Fibroblast of lung (primary cell): ENCODE results near the gene GATA1. TPM values are rescaled to one million over a fixed set of nuclear protein-coding genes. Genes with fewer than 3 reads are reported as not detected.
A peak's percentile ranks its signal among the peaks of the same experiment; 100 is the strongest.

Experiments used
- DNase-seq, 2 donors: peaks; one replicate each; pipeline versions ENCODE4 v3.0.0 to v3.0.0-alpha.2; 2010; ENCODE audit warnings: low read depth in 2 of 2
- H2AFZ ChIP-seq: 2 replicates; pipeline ENCODE4 v1.5.1; 2012; ENCODE audit warnings: low read length, control low read depth, inconsistent platforms
- H3K27ac ChIP-seq: 2 replicates; pipeline ENCODE4 v1.5.1; 2011; ENCODE audit warnings: low read length, control low read depth; ENCODE audit not compliant: insufficient read depth
- H3K27me3 ChIP-seq: 2 replicates; pipeline ENCODE4 v1.5.1; 2011; ENCODE audit warnings: mild to moderate bottlenecking, low read length; ENCODE audit not compliant: control insufficient read depth, insufficient read depth
- H3K36me3 ChIP-seq: 2 replicates; pipeline ENCODE4 v1.5.1; 2011; ENCODE audit warnings: low read length; ENCODE audit not compliant: control insufficient read depth, insufficient read depth
- H3K4me1 ChIP-seq: 2 replicates; pipeline ENCODE4 v1.5.1; 2011; ENCODE audit warnings: low read length; ENCODE audit not compliant: control insufficient read depth, insufficient read depth; ENCODE audit errors: extremely low read depth
- H3K4me2 ChIP-seq: 2 replicates; pipeline ENCODE4 v1.5.1; 2011; ENCODE audit warnings: low read length, control low read depth; ENCODE audit not compliant: insufficient read depth; ENCODE audit errors: extremely low read depth
- H3K4me3 ChIP-seq, 4 experiments: fragments of 200-600 bp in 1 of 4; sonication (generic) in 1 of 4; replicated peaks in 1 of 4; 2 replicates each; pipeline ENCODE4 v1.5.1; 2011 to 2016; ENCODE audit warnings: low read length in 4 of 4, low read depth in 3 of 4, mild to moderate bottlenecking in 3 of 4, control low read depth in 2 of 4, inconsistent platforms in 1 of 4, mixed read lengths in 1 of 4; ENCODE audit not compliant: insufficient read depth in 1 of 4; ENCODE audit errors: control extremely low read depth in 1 of 4
- H3K79me2 ChIP-seq: 2 replicates; pipeline ENCODE4 v1.5.1; 2012; ENCODE audit warnings: mild to moderate bottlenecking, low read length, inconsistent platforms; ENCODE audit not compliant: control insufficient read depth, insufficient read depth
- H3K9ac ChIP-seq: 2 replicates; pipeline ENCODE4 v1.5.1; 2011; ENCODE audit warnings: mild to moderate bottlenecking, low read length, control low read depth; ENCODE audit not compliant: insufficient read depth
- H3K9me3 ChIP-seq: 2 replicates; pipeline ENCODE4 v1.5.1; 2012; ENCODE audit warnings: low read depth, low read length; ENCODE audit not compliant: control insufficient read depth, insufficient read depth
- H4K20me1 ChIP-seq: 2 replicates; pipeline ENCODE4 v1.5.1; 2011; ENCODE audit warnings: low read length; ENCODE audit not compliant: control insufficient read depth, insufficient read depth; ENCODE audit errors: extremely low read depth
- EZH2 ChIP-seq: IDR thresholded peaks from 2 replicates; pipeline ENCODE4 v1.5.1; 2012; ENCODE audit warnings: low read length, control low read depth, mild to moderate bottlenecking; ENCODE audit errors: missing control alignments
- polyA plus RNA-seq, 2 donors: library from polyadenylated mRNA; depleted of rRNA in 1 of 2; stranded (reverse) in 1 of 2; unstranded in 1 of 2; fragments of >200 nt; gene quantifications; 2 replicates each; pipeline ENCODE4 v1.2.1, GENCODE V29; 2011 to 2012; ENCODE audit warnings: missing spikeins in 1 of 2
- total RNA-seq: library from RNA; depleted of rRNA; stranded (reverse); fragments of >200 nt; gene quantifications from 2 replicates; pipeline ENCODE4 v1.2.1, GENCODE V29; 2014
- TF ChIP-seq, protein P1 (sequence below), 2 donors: IDR thresholded peaks in 1 of 2; conservative IDR thresholded peaks in 1 of 2; 1 replicate in 1 of 2; 2 replicates in 1 of 2; pipeline ENCODE4 v1.5.1; 2011 to 2012; ENCODE audit warnings: low read length in 2 of 2, control low read depth in 1 of 2, inconsistent platforms in 1 of 2, low read depth in 1 of 2, mild to moderate bottlenecking in 1 of 2

Gene GATA1
- total and polyA plus RNA-seq, 2 donors (not counting 1 experiment from before 2014, with no cell fraction given) = not detected

GRCh38 chrX:48737940-48738339 is 48.5 kb upstream of the GATA1 start:
- Histone ChIP-seq H3K27ac (peak overlapping the region; percentile 61), H3K27me3 (no peaks in the 10 kb centered on the region), H3K4me3 (peak overlapping the region; percentile 44 to 77 (median 55)), H3K9ac (no peak overlapping the region), H3K4me2 (peak overlapping the region; percentile 83), H3K36me3 (no peaks in the 10 kb centered on the region), H4K20me1 (no peaks in the 10 kb centered on the region), H3K4me1 (no peaks in the 10 kb centered on the region), H3K79me2 (no peaks in the 10 kb centered on the region), H3K9me3 (no peaks in the 10 kb centered on the region), H2AFZ (peak overlapping the region; percentile 66)
- DNase-seq = no peak
- TF ChIP-seq, protein P1, sequence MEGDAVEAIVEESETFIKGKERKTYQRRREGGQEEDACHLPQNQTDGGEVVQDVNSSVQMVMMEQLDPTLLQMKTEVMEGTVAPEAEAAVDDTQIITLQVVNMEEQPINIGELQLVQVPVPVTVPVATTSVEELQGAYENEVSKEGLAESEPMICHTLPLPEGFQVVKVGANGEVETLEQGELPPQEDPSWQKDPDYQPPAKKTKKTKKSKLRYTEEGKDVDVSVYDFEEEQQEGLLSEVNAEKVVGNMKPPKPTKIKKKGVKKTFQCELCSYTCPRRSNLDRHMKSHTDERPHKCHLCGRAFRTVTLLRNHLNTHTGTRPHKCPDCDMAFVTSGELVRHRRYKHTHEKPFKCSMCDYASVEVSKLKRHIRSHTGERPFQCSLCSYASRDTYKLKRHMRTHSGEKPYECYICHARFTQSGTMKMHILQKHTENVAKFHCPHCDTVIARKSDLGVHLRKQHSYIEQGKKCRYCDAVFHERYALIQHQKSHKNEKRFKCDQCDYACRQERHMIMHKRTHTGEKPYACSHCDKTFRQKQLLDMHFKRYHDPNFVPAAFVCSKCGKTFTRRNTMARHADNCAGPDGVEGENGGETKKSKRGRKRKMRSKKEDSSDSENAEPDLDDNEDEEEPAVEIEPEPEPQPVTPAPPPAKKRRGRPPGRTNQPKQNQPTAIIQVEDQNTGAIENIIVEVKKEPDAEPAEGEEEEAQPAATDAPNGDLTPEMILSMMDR (conservative IDR thresholded peaks at IDR 0.05 in 1 of 2, IDR thresholded peaks at IDR 0.05 in 1 of 2; ENCODE audit: low read depth in 1 of 2, low read length in 2 of 2) = no peak
- no peak for TF ChIP-seq EZH2

- TF ChIP-seq EZH2 = no peak
- TF ChIP-seq, protein P1 (conservative IDR thresholded peaks at IDR 0.05 in 1 of 2, IDR thresholded peaks at IDR 0.05 in 1 of 2; ENCODE audit: low read depth in 1 of 2, low read length in 2 of 2) = no peak
- no peak overlapping the region for H3K9ac ChIP-seq
Observed at GRCh38 chrX:48741834-48742233, 44.6 kb upstream of the GATA1 start.

GRCh38 chrX:48745222-48745621 is 41.2 kb upstream of the GATA1 start:
- H3K27me3 ChIP-seq = no peaks in the 10 kb centered on the region
- no peaks in the 10 kb centered on the region for H3K79me2 ChIP-seq
- H3K36me3 ChIP-seq = no peaks in the 10 kb centered on the region
- TF ChIP-seq, protein P1 (conservative IDR thresholded peaks at IDR 0.05 in 1 of 2, IDR thresholded peaks at IDR 0.05 in 1 of 2; ENCODE audit: low read depth in 1 of 2, low read length in 2 of 2) = no peak
- TF ChIP-seq EZH2 = no peak
- H3K4me3 ChIP-seq = no peak overlapping the region
- no peak overlapping the region for H2AFZ ChIP-seq
- no peaks in the 10 kb centered on the region for H3K4me1 ChIP-seq
- H3K9me3 ChIP-seq = no peaks in the 10 kb centered on the region
- H3K27ac ChIP-seq = no peak overlapping the region
- no peak overlapping the region for H3K9ac ChIP-seq
- no peak for DNase-seq
- no peaks in the 10 kb centered on the region for H4K20me1 ChIP-seq
- H3K4me2 ChIP-seq = no peak overlapping the region

More at GRCh38 chrX:48741834-48742233, 44.6 kb upstream of the GATA1 start:
- no peaks in the 10 kb centered on the region for H4K20me1 ChIP-seq
- no peak overlapping the region for H2AFZ ChIP-seq
- H3K36me3 ChIP-seq = no peaks in the 10 kb centered on the region
- no peak overlapping the region for H3K27ac ChIP-seq
- H3K4me1 ChIP-seq = no peaks in the 10 kb centered on the region
- no peak overlapping the region for H3K4me2 ChIP-seq
- H3K4me3 ChIP-seq = no peak overlapping the region
- H3K27me3 ChIP-seq = no peaks in the 10 kb centered on the region
- H3K9me3 ChIP-seq = no peaks in the 10 kb centered on the region
- DNase-seq = no peak
- H3K79me2 ChIP-seq = no peaks in the 10 kb centered on the region
